HG02973 (cell line): ENCODE data around the gene TIGD3.
"Not testable (repeated sequence)": the region's sequence is repeated elsewhere in the genome, so short reads cannot be mapped to it uniquely, and the experiment has no call there.

ENCODE experiments used
- ATAC-seq: cut with Tn5 transposase; IDR thresholded peaks from one replicate; pipeline ENCODE4 v1.9.1; 2021; ENCODE audit warnings: moderate library complexity; ENCODE audit not compliant: unreplicated experiment

The TIGD3 gene

GRCh38 chr11:65325435-65325834 is 29.1 kb upstream of the TIGD3 start:
- no peak for ATAC-seq

- no peak for ATAC-seq
Observed at GRCh38 chr11:65327021-65327420, 27.5 kb upstream of the TIGD3 start.

GRCh38 chr11:65329478-65329877 is 25.1 kb upstream of the TIGD3 start:
- ATAC-seq, result no peak

- no peak for ATAC-seq
Observed at GRCh38 chr11:65329944-65330403, 24.6 kb upstream of the TIGD3 start.

GRCh38 chr11:65330544-65330943 is 24.0 kb upstream of the TIGD3 start:
- ATAC-seq, result no peak

GRCh38 chr11:65332591-65332990 is 22.0 kb upstream of the TIGD3 start:
- ATAC-seq, result not testable (repeated sequence)

- no peak for ATAC-seq
Observed at GRCh38 chr11:65334696-65335295, 19.8 kb upstream of the TIGD3 start.

- no peak for ATAC-seq
Observed at GRCh38 chr11:65338676-65339075, 15.9 kb upstream of the TIGD3 start.

- no peak for ATAC-seq
Observed at GRCh38 chr11:65340226-65340625, 14.3 kb upstream of the TIGD3 start.

- no peak for ATAC-seq
Observed at GRCh38 chr11:65341856-65342255, 12.7 kb upstream of the TIGD3 start.

GRCh38 chr11:65351511-65351910 is 3.0 kb upstream of the TIGD3 start:
- no peak for ATAC-seq

GRCh38 chr11:65352783-65353182 is 1.8 kb upstream of the TIGD3 start:
- no peak for ATAC-seq

- no peak for ATAC-seq
Observed at GRCh38 chr11:65353376-65353775, 1.2 kb upstream of the TIGD3 start.

GRCh38 chr11:65353900-65354264 is 669 bp upstream of the TIGD3 start:
- ATAC-seq, result no peak

- ATAC-seq, result peak; percentile 22
Observed at GRCh38 chr11:65355013-65355775, 643 bp downstream of the TIGD3 start.

- ATAC-seq, result no peak
Observed at GRCh38 chr11:65355776-65356393, 1.3 kb downstream of the TIGD3 start.

- ATAC-seq, result no peak
Observed at GRCh38 chr11:65356394-65356972, 1.9 kb downstream of the TIGD3 start.

GRCh38 chr11:65357856-65358356 is 3.4 kb downstream of the TIGD3 start:
- no peak for ATAC-seq

GRCh38 chr11:65362320-65362931 is 7.9 kb downstream of the TIGD3 start:
- no peak for ATAC-seq

- ATAC-seq, result no peak
Observed at GRCh38 chr11:65362966-65363365, 8.4 kb downstream of the TIGD3 start.

GRCh38 chr11:65363770-65364169 is 9.2 kb downstream of the TIGD3 start:
- ATAC-seq, result no peak
